Fibroblast of villous mesenchyme (primary cell): Measurements from ENCODE around the gene EIF5B. TPM values are rescaled to one million over a fixed set of nuclear protein-coding genes. Genes with fewer than 3 reads are reported as not detected.
"Not testable (repeated sequence)": the region's sequence is repeated elsewhere in the genome, so short reads cannot be mapped to it uniquely, and the experiment has no call there.

ENCODE experiments used
- DNase-seq: peaks from one replicate; pipeline ENCODE4 v3.0.0-alpha.2; 2010; ENCODE audit warnings: low read depth
- H3K4me3 ChIP-seq: 2 replicates; pipeline ENCODE4 v1.5.1; 2011; ENCODE audit warnings: low read depth, mild to moderate bottlenecking, low read length
- total RNA-seq: library from RNA; depleted of rRNA; stranded (reverse); fragments of >200 nt; gene quantifications from 2 replicates; pipeline ENCODE4 v1.2.3, GENCODE V29; 2012
- TF ChIP-seq, protein P1 (sequence below): IDR thresholded peaks from 2 replicates; pipeline ENCODE4 v1.5.1; 2012; ENCODE audit warnings: low read depth, mild to moderate bottlenecking, low read length; ENCODE audit not compliant: insufficient read depth

The EIF5B gene
- total RNA-seq, 1 donor = 19.0 TPM

DNA sequence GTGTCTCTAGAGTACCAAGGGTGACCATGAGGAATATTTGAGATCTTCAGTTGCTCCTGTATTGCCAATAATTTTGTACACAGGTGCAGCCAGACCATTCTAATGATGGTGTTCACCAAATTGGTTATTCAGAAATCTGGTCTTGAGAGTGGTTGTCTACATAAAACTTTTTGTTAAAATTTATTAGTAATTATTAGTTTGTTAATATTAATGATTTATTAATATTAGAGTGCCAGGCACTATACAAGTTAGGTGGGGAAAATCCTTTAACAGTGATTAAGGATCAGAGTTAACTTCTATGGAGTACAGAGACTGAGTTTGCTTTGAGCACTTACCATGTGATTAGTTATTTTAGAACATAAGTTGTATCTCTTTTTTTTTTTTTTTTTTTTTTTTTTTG lies 9.0 kb downstream of the EIF5B start:
- TF ChIP-seq, protein P1, sequence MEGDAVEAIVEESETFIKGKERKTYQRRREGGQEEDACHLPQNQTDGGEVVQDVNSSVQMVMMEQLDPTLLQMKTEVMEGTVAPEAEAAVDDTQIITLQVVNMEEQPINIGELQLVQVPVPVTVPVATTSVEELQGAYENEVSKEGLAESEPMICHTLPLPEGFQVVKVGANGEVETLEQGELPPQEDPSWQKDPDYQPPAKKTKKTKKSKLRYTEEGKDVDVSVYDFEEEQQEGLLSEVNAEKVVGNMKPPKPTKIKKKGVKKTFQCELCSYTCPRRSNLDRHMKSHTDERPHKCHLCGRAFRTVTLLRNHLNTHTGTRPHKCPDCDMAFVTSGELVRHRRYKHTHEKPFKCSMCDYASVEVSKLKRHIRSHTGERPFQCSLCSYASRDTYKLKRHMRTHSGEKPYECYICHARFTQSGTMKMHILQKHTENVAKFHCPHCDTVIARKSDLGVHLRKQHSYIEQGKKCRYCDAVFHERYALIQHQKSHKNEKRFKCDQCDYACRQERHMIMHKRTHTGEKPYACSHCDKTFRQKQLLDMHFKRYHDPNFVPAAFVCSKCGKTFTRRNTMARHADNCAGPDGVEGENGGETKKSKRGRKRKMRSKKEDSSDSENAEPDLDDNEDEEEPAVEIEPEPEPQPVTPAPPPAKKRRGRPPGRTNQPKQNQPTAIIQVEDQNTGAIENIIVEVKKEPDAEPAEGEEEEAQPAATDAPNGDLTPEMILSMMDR = no peak
- DNase-seq = no peak
- no peak overlapping the region for H3K4me3 ChIP-seq

DNA sequence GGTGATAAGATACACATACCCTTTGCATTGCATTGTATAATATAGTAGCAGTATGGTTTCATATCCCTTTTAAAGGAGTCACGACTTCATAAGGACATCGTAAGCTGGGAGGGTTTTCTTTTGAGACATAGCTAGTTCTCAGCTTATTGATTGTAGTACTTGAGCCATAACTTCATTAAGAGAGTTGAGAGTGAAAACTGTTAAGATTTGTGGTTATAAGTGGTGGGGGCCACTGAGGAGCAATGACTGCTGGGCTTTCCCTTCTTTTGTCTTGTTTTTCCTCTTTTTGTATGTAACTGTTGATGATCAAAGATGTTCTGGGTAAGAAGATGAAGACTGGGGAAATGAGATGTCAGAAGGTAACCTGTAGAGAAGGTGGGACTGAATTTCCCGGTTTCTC lies 11.0 kb downstream of the EIF5B start:
- no peak for DNase-seq
- H3K4me3 ChIP-seq = no peak overlapping the region
- TF ChIP-seq, protein P1 = no peak

DNA sequence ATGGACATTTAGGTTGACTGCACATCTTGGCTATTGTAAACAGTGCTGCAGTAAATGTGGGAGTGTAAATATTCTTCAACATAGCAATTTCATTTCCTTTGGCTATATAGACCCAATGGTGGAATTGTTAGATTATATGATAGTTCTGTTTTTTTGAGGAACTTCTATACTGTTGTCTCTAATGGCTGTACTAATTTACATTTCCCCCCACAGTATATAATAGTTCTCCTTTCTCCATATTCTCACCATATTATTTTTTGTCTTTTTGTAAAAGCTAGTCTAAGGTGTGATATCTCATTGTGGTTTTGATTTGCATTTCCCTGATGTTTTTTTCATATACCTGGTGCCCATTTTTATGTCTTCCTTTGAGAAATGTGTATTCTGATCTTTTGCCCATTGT lies 13.0 kb downstream of the EIF5B start:
- no peak for DNase-seq
- H3K4me3 ChIP-seq = no peak overlapping the region
- TF ChIP-seq, protein P1 = no peak

DNA sequence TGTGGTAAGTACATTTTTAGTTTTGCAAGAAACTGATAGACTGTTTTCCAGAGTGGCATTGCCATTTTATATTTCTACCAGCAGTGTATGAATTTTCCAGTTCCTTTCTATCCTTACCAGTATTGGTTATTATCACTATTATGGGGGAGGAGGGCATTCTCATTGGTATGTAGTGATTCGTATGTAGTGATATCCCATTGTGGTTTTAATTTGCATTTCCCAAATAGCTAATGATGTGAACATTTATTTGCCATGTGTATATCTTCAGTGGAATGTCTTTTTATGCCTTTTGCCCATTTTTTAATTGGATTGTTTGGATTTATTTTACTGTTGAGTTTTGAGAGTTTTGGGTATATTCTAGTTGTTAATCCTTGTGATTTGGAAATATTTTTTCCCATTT lies 16.9 kb downstream of the EIF5B start:
- TF ChIP-seq, protein P1 = no peak
- no peak for DNase-seq
- H3K4me3 ChIP-seq = no peak overlapping the region

DNA sequence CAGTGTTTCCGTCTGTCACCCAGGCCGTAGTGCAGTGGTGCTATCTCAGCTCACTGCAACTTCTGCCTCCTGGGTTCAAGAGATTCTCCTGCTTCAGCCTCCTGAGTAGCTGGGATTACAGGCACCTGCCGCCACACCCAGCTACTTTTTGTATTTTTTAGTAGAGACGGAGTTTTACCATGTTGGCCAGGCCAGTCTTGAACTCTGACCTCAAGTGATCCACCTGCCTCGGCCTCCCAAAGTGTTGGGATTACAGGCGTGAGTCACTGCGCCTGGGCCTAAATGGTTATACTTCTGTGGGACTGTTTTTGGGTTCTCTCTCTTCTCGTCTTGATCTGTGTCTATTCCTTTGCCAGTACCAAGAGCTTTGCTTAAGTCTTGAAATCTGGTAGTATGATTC lies 17.6 kb downstream of the EIF5B start:
- not testable (repeated sequence) for H3K4me3 ChIP-seq, DNase-seq

DNA sequence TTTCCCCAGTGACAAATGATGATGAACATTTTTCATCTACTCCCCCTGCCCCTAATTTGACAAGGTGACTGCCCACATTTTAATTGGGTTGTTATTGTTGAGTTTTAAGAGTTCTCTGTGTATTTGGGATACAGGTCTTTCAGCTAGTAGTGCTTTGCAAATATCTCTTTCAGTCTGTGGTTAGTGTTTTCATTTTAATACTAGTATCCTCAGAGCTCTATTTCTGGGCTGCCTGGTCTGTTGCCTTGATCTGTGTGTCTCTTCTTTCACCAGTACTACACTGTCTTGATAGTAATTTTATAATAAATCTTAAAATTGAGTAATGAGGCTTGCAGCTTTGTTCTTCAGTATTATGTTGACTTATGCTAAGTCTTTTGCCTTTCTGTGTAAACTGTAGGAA lies 19.7 kb downstream of the EIF5B start:
- TF ChIP-seq, protein P1 = no peak
- no peak for DNase-seq
- H3K4me3 ChIP-seq = no peak overlapping the region

DNA sequence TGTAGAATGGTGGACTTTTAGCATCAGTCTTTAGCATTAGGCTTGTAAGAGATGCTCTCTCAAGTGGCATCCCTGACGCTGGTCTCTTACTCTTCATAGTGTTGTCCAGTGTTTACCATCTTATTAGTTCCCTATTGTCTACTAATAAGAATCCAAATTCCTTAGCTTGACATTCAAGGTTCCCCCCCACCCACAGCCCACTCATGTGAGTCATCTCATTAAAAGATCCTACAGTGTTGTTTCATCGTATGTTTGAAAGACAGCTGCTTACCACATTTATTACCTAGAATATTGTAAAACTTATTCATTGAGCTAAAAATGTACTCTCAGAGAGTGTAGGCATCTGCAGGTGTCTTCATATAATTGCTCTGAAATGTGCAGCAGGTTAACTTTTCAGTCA lies 28.5 kb downstream of the EIF5B start:
- DNase-seq = no peak
- TF ChIP-seq, protein P1 = no peak
- no peak overlapping the region for H3K4me3 ChIP-seq

DNA sequence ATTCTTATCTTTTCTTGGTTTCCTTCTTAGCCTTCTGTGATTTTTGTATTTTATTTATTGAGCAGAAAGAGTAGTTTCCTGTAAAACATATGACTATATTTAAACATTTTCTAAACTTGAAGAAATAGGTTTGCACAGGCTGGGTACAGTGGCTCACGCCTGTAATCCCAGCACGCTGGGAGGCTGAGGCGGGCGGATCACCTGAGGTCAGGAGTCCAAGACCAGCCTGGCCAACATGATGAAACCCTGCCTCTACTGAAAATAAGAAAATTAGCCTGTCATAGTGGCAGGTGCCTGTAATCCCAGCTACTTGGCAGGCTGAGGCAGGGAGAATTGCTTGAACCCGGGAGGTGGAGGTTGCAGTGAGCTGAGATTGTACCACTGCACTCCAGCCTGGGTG lies 31.7 kb downstream of the EIF5B start:
- H3K4me3 ChIP-seq, DNase-seq: not testable (repeated sequence)
